NCI-H146 (cell line): Measurements from ENCODE around the gene REL.
"Not testable (repeated sequence)": the region's sequence is repeated elsewhere in the genome, so short reads cannot be mapped to it uniquely, and the experiment has no call there.

ENCODE experiments used
- DNase-seq: peaks from one replicate; lab custom pipeline; 2025; lab: John Stamatoyannopoulos, UW

Gene REL

GRCh38 chr2:60881047-60881932 lies at the start of gene REL:
REL (plus strand) TSS chr2:60881574; CDS start chr2:60881841, 267 bp downstream.
- DNase-seq: peak; percentile 88

- no peak for DNase-seq
These were observed 49.5 kb upstream of the REL start for GRCh38 chr2:60831921-60832320.

- DNase-seq: no peak
These were observed 48.8 kb upstream of the REL start for GRCh38 chr2:60832621-60833020.

- no peak for DNase-seq
These were observed 47.1 kb upstream of the REL start for GRCh38 chr2:60834270-60834717.

- no peak for DNase-seq
These were observed 44.9 kb upstream of the REL start for GRCh38 chr2:60836491-60836890.

GRCh38 chr2:60837123-60837522 lies 44.3 kb upstream of the REL start:
- DNase-seq: no peak

GRCh38 chr2:60838481-60838880 lies 42.9 kb upstream of the REL start:
- no peak for DNase-seq

GRCh38 chr2:60839126-60839813 lies 42.1 kb upstream of the REL start:
- no peak for DNase-seq

GRCh38 chr2:60840880-60841279 lies 40.5 kb upstream of the REL start:
- peak; percentile 11 for DNase-seq

- no peak for DNase-seq
These were observed 38.4 kb upstream of the REL start for GRCh38 chr2:60843006-60843405.

GRCh38 chr2:60844105-60844504 lies 37.3 kb upstream of the REL start:
- DNase-seq: no peak

- DNase-seq: no peak
These were observed 33.5 kb upstream of the REL start for GRCh38 chr2:60847854-60848253.

- DNase-seq: no peak
These were observed 32.2 kb upstream of the REL start for GRCh38 chr2:60849187-60849586.

GRCh38 chr2:60852282-60852860 lies 29.0 kb upstream of the REL start:
- DNase-seq: no peak

GRCh38 chr2:60853531-60853930 lies 27.8 kb upstream of the REL start:
- DNase-seq: no peak

- DNase-seq: no peak
These were observed 25.2 kb upstream of the REL start for GRCh38 chr2:60855989-60856669.

- DNase-seq: no peak
These were observed 24.3 kb upstream of the REL start for GRCh38 chr2:60857056-60857455.

GRCh38 chr2:60858897-60859311 lies 22.5 kb upstream of the REL start:
- no peak for DNase-seq

GRCh38 chr2:60861736-60862135 lies 19.6 kb upstream of the REL start:
- no peak for DNase-seq

- DNase-seq: no peak
These were observed 18.7 kb upstream of the REL start for GRCh38 chr2:60862642-60863041.

GRCh38 chr2:60865361-60865760 lies 16.0 kb upstream of the REL start:
- not testable (repeated sequence) for DNase-seq

GRCh38 chr2:60867007-60867406 lies 14.4 kb upstream of the REL start:
- DNase-seq: no peak
